Activated B cell treated with CpG ODN at 0.5 μM for 24 hours (primary cell): ENCODE results near the gene SLC9C1. TPM values are rescaled to one million over a fixed set of nuclear protein-coding genes. Genes with fewer than 3 reads are reported as not detected.

Source experiments
- ATAC-seq: fragments of 200-7000 bp; cut with Tn5 transposase; one replicate; pipeline ENCODE4 v1.10.0; 2021; ENCODE audit warnings: low read depth, mild to moderate bottlenecking, moderate library complexity
- CTCF ChIA-PET: fragments of 350-600 bp; sonication (Branson Sonifier 250); formaldehyde crosslinking; loops from one replicate; lab custom pipeline; 2021; ENCODE audit warnings: antibody characterized with exemption; lab: Charles Lee
- POLR2A ChIA-PET: fragments of 350-600 bp; sonication (Branson Sonifier 250); formaldehyde crosslinking; loops from one replicate; lab custom pipeline; 2021; ENCODE audit warnings: antibody characterized with exemption; lab: Charles Lee
- DNase-seq: peaks from one replicate; pipeline ENCODE4 v3.0.0; 2022
- H3K27ac Mint-ChIP-seq: one replicate; pipeline ENCODE4 v1.8.0; 2020; ENCODE audit warnings: mixed read lengths
- H3K27me3 Mint-ChIP-seq: one replicate; pipeline ENCODE4 v1.8.0; 2021; ENCODE audit warnings: mixed read lengths
- H3K36me3 Mint-ChIP-seq: one replicate; pipeline ENCODE4 v1.8.0; 2021; ENCODE audit warnings: low read depth, mixed read lengths
- H3K4me1 Mint-ChIP-seq: one replicate; pipeline ENCODE4 v1.8.0; 2021; ENCODE audit warnings: mixed read lengths
- H3K4me3 Mint-ChIP-seq: one replicate; pipeline ENCODE4 v1.8.0; 2020; ENCODE audit warnings: mild to moderate bottlenecking, mixed read lengths
- H3K9me3 Mint-ChIP-seq: one replicate; pipeline ENCODE4 v1.8.0; 2020; ENCODE audit warnings: mixed read lengths
- CTCF ChIP-seq: fragments of 200-600 bp; IDR thresholded peaks from one replicate; pipeline ENCODE4 v1.8.0; 2022; ENCODE audit warnings: antibody characterized with exemption, mild to moderate bottlenecking
- intact Hi-C: fragments of 100-400 bp; cut with micrococcal nuclease; formaldehyde crosslinking; loops from one replicate; pipeline ENCODE4 v1.15.1; 2024
- total RNA-seq: library from RNA; stranded (reverse); gene quantifications from 2 replicates; pipeline ENCODE4 v1.2.3, GENCODE V29; 2022

The SLC9C1 gene
- total RNA-seq, 1 donor from 2014 or later: 0.58 TPM

GRCh38 chr3:112260563-112260962, 33.5 kb downstream of the SLC9C1 start:
- ChIA-PET POLR2A (no interaction called here), CTCF (interaction anchor here (1.0 kb wide), 1 partner anchor 44 kb away, joined by 3 read pairs; no protein-coding TSS in a partner anchor)
- Mint-ChIP-seq H3K4me3 (no peak overlapping the region), H3K36me3 (no peaks in the 10 kb centered on the region), H3K27ac (no peak overlapping the region), H3K9me3 (peaks cover 2% of the 10 kb centered on the region), H3K27me3 (no peaks in the 10 kb centered on the region), H3K4me1 (no peaks in the 10 kb centered on the region)
- DNase-seq (no peak), ATAC-seq (no peak)
- no peak for TF ChIP-seq CTCF
- intact Hi-C loops: loop anchor here (5.0 kb wide), 1 partner anchor 58 kb away; no protein-coding TSS in a partner anchor

GRCh38 chr3:112253301-112253971, 40.6 kb downstream of the SLC9C1 start:
- POLR2A ChIA-PET: no interaction called here

GRCh38 chr3:112247900-112248299, 46.1 kb downstream of the SLC9C1 start:
- Mint-ChIP-seq H3K27ac (no peak overlapping the region), H3K4me1 (peaks cover 21% of the 10 kb centered on the region), H3K9me3 (peaks cover 3% of the 10 kb centered on the region), H3K4me3 (no peak overlapping the region), H3K36me3 (no peaks in the 10 kb centered on the region), H3K27me3 (no peaks in the 10 kb centered on the region)
- DNase-seq (no peak), ATAC-seq (no peak)
- CTCF ChIA-PET: interaction anchor here (1.0 kb wide), 1 partner anchor 62 kb away, joined by 4 read pairs; no protein-coding TSS in a partner anchor
- intact Hi-C loops: no loop called here
- no peak for TF ChIP-seq CTCF
- POLR2A ChIA-PET: interaction anchor here (0.5 kb wide), 1 partner anchor 309 kb away, joined by 3 read pairs; no protein-coding TSS in a partner anchor

More at GRCh38 chr3:112253301-112253971, 40.6 kb downstream of the SLC9C1 start:
- TF ChIP-seq CTCF: no peak
- H3K27ac Mint-ChIP-seq: no peak overlapping the region
- peaks cover 24% of the 10 kb centered on the region for H3K9me3 Mint-ChIP-seq
- no peaks in the 10 kb centered on the region for H3K4me1 Mint-ChIP-seq
- peaks cover 2% of the 10 kb centered on the region for H3K36me3 Mint-ChIP-seq
- H3K27me3 Mint-ChIP-seq: no peaks in the 10 kb centered on the region
- intact Hi-C loops: no loop called here
- CTCF ChIA-PET: no interaction called here
- DNase-seq: no peak
- no peak overlapping the region for H3K4me3 Mint-ChIP-seq
- no peak for ATAC-seq

GRCh38 chr3:112247350-112247749, 46.7 kb downstream of the SLC9C1 start:
- DNase-seq: no peak
- H3K27me3 Mint-ChIP-seq: no peaks in the 10 kb centered on the region
- no peaks in the 10 kb centered on the region for H3K36me3 Mint-ChIP-seq
- ChIA-PET CTCF (interaction anchor here (1.0 kb wide), 1 partner anchor 61 kb away, joined by 4 read pairs; no protein-coding TSS in a partner anchor), POLR2A (interaction anchor here (0.5 kb wide), 1 partner anchor 310 kb away, joined by 3 read pairs; no protein-coding TSS in a partner anchor)
- no peak for ATAC-seq
- H3K27ac Mint-ChIP-seq: no peak overlapping the region
- peaks cover 21% of the 10 kb centered on the region for H3K4me1 Mint-ChIP-seq
- intact Hi-C loops: no loop called here
- no peak overlapping the region for H3K4me3 Mint-ChIP-seq
- peaks cover 3% of the 10 kb centered on the region for H3K9me3 Mint-ChIP-seq
- TF ChIP-seq CTCF: no peak

- DNase-seq: no peak
- intact Hi-C loops: no loop called here
- H3K27ac Mint-ChIP-seq: no peak overlapping the region
- ChIA-PET CTCF (no interaction called here), POLR2A (interaction anchor here (1.1 kb wide), 1 partner anchor 50 kb away, joined by 5 read pairs; no protein-coding TSS in a partner anchor)
- no peak for ATAC-seq
- no peak for TF ChIP-seq CTCF
- H3K4me1 Mint-ChIP-seq: no peaks in the 10 kb centered on the region
- H3K4me3 Mint-ChIP-seq: no peak overlapping the region
- peaks cover 2% of the 10 kb centered on the region for H3K27me3 Mint-ChIP-seq
- no peaks in the 10 kb centered on the region for H3K9me3 Mint-ChIP-seq
- H3K36me3 Mint-ChIP-seq: no peaks in the 10 kb centered on the region
These were observed 60.9 kb downstream of the SLC9C1 start for GRCh38 chr3:112233083-112233482.
